HepG2 (cell line): ENCODE results near the gene PRR30. TPM values are rescaled to one million over a fixed set of nuclear protein-coding genes. Genes with fewer than 3 reads are reported as not detected.

ENCODE experiments used
- CCAR2 ChIP-seq: fragments of 200-400 bp; formaldehyde crosslinking; optimal IDR thresholded peaks from 2 replicates; pipeline ENCODE3; 2018; ENCODE audit warnings: low read depth, mild to moderate bottlenecking, low read length, moderate library complexity
- DDIT3 ChIP-seq: sonication (generic); formaldehyde crosslinking; IDR thresholded peaks from 2 replicates; pipeline ENCODE4 v1.4.0; 2020; ENCODE audit warnings: mild to moderate bottlenecking, missing genetic modification reagents
- HHEX ChIP-seq: IDR thresholded peaks from 2 replicates; pipeline ENCODE4 v1.6.1; 2016; ENCODE audit warnings: control low read depth
- HNRNPLL ChIP-seq: fragments of 200-400 bp; formaldehyde crosslinking; IDR thresholded peaks from 2 replicates; pipeline ENCODE4 v1.6.1; 2017; ENCODE audit warnings: mild to moderate bottlenecking, low read depth, low read length; ENCODE audit not compliant: poor library complexity, severe bottlenecking
- KDM5A ChIP-seq: fragments of 200-600 bp; sonication (generic); IDR thresholded peaks from 2 replicates; pipeline ENCODE4 v1.7.0; 2018; ENCODE audit warnings: antibody characterized with exemption, mild to moderate bottlenecking, low read length, borderline replicate concordance
- MAFK ChIP-seq, 2 experiments: IDR thresholded peaks in 1 of 2; conservative IDR thresholded peaks in 1 of 2; 2 replicates each; pipeline ENCODE4 v1.6.1; 2011; ENCODE audit warnings: improper control_type of control experiment in 2 of 2, low read length in 2 of 2
- NFRKB ChIP-seq: fragments of 450-650 bp; IDR thresholded peaks from 2 replicates; pipeline ENCODE4 v1.6.1; 2017
- NKX3-1 ChIP-seq: sonication (generic); formaldehyde crosslinking; IDR thresholded peaks from 2 replicates; pipeline ENCODE4 v1.5.0; 2020; ENCODE audit warnings: missing genetic modification reagents
- ONECUT2 ChIP-seq: sonication (generic); formaldehyde crosslinking; IDR thresholded peaks from 2 replicates; pipeline ENCODE4 v1.4.0; 2020; ENCODE audit warnings: missing genetic modification reagents
- POGZ ChIP-seq: sonication (generic); formaldehyde crosslinking; IDR thresholded peaks from 2 replicates; pipeline ENCODE4 v1.4.0; 2020; ENCODE audit warnings: mild to moderate bottlenecking, missing genetic modification reagents
- SIX1 ChIP-seq: sonication (generic); formaldehyde crosslinking; IDR thresholded peaks from 2 replicates; pipeline ENCODE4 v1.4.0; 2020; ENCODE audit warnings: missing genetic modification reagents, borderline replicate concordance
- SKIL ChIP-seq: sonication (generic); formaldehyde crosslinking; IDR thresholded peaks from 2 replicates; pipeline ENCODE4 v1.8.0; 2022; ENCODE audit warnings: missing genetic modification reagents, mild to moderate bottlenecking, moderate library complexity, borderline replicate concordance
- SMARCC2 ChIP-seq: fragments of 450-650 bp; IDR thresholded peaks from 2 replicates; pipeline ENCODE4 v1.6.1; 2017; ENCODE audit warnings: antibody characterized with exemption, mild to moderate bottlenecking
- TAF15 ChIP-seq: fragments of 200-400 bp; formaldehyde crosslinking; IDR thresholded peaks from one replicate; pipeline ENCODE4 v1.6.1; 2018; ENCODE audit warnings: mild to moderate bottlenecking, low read depth, low read length; ENCODE audit not compliant: poor library complexity, severe bottlenecking
- U2AF2 ChIP-seq: fragments of 200-400 bp; formaldehyde crosslinking; IDR thresholded peaks from 2 replicates; pipeline ENCODE4 v1.6.1; 2017; ENCODE audit warnings: low read depth, mild to moderate bottlenecking, low read length
- ZBTB4 ChIP-seq: sonication (generic); formaldehyde crosslinking; IDR thresholded peaks from 2 replicates; pipeline ENCODE4 v1.4.0; 2020; ENCODE audit warnings: missing genetic modification reagents, mild to moderate bottlenecking, borderline replicate concordance
- ZEB1 ChIP-seq: IDR thresholded peaks from 2 replicates; pipeline ENCODE4 v1.6.1; 2012; ENCODE audit warnings: mild to moderate bottlenecking, low read depth, inconsistent platforms; ENCODE audit not compliant: insufficient replicate concordance
- ZNF121 ChIP-seq: sonication (generic); formaldehyde crosslinking; IDR thresholded peaks from 2 replicates; pipeline ENCODE4 v1.5.0; 2020; ENCODE audit warnings: mild to moderate bottlenecking, missing genetic modification reagents
- ZNF224 ChIP-seq: sonication (generic); formaldehyde crosslinking; IDR thresholded peaks from 2 replicates; pipeline ENCODE4 v1.5.0; 2020; ENCODE audit warnings: mild to moderate bottlenecking, missing genetic modification reagents
- ZNF232 ChIP-seq: sonication (generic); formaldehyde crosslinking; IDR thresholded peaks from 2 replicates; pipeline ENCODE4 v1.4.0; 2020; ENCODE audit warnings: missing genetic modification reagents, borderline replicate concordance
- ZNF343 ChIP-seq: sonication (generic); formaldehyde crosslinking; IDR thresholded peaks from 2 replicates; pipeline ENCODE4 v1.4.0; 2020; ENCODE audit warnings: mild to moderate bottlenecking, missing genetic modification reagents
- ZNF629 ChIP-seq: sonication (generic); formaldehyde crosslinking; conservative IDR thresholded peaks from 2 replicates; pipeline ENCODE4 v1.5.0; 2020; ENCODE audit warnings: missing genetic modification reagents
- ZNF878 ChIP-seq: sonication (generic); formaldehyde crosslinking; IDR thresholded peaks from 2 replicates; pipeline ENCODE4 v1.8.1; 2023; ENCODE audit warnings: mild to moderate bottlenecking, missing genetic modification reagents, moderate library complexity
- polyA plus RNA-seq, 8 experiments: library from polyadenylated mRNA; depleted of rRNA in 3 of 8; stranded (reverse) in 7 of 8; unstranded in 1 of 8; fragments of >200 nt; fragmentation: Illumina TruSeq in 4 of 8; extraction: Trizol in 4 of 8; gene quantifications; 2 replicates each; pipeline versions ENCODE4 v1.2.1 to v1.2.3, GENCODE V29; 2011 to 2016; ENCODE audit warnings: low read depth in 4 of 8, missing spikeins in 1 of 8, mixed read lengths in 1 of 8; ENCODE audit not compliant: insufficient read depth in 1 of 8
- total RNA-seq, 5 experiments: library from RNA; depleted of rRNA; stranded (reverse); fragments of >200 nt; fragmentation: Illumina TruSeq; extraction: Trizol; gene quantifications; 2 replicates each; pipeline ENCODE4 v1.2.3, GENCODE V29; 2016; ENCODE audit warnings: low read depth in 1 of 5
- TF ChIP-seq, protein P1 (sequence below): sonication (generic); formaldehyde crosslinking; IDR thresholded peaks from 2 replicates; pipeline ENCODE4 v1.5.0; 2020; ENCODE audit warnings: missing genetic modification reagents, mild to moderate bottlenecking, borderline replicate concordance

PRR30 gene
- total and polyA plus RNA-seq, 2 of the 13 experiments (the other 11 are each of a cell fraction or from before 2014, with no cell fraction given), result not detected

GRCh38 chr2:27123302-27124150 is 15.7 kb downstream of the PRR30 start, which contains the start of gene ABHD1 (continued):
- TF ChIP-seq CCAR2, result no peak
- no peak for TF ChIP-seq ZNF121 (CRISPR knock-in tag)
- TF ChIP-seq SKIL (CRISPR knock-in tag), result no peak
- no peak for TF ChIP-seq MAFK (conservative IDR thresholded peaks at IDR 0.05 in 1 of 2, IDR thresholded peaks at IDR 0.05 in 1 of 2; ENCODE audit: low read length in 2 of 2)
- TF ChIP-seq ZNF343 (CRISPR knock-in tag), result peak; percentile 35; the same call in 1 of the 2 replicates
- no peak for TF ChIP-seq SIX1 (CRISPR knock-in tag)
- TF ChIP-seq POGZ (CRISPR knock-in tag), result peak; percentile 62; the same call in 1 of the 2 replicates
- TF ChIP-seq HNRNPLL, result peak; percentile 88
- TF ChIP-seq KDM5A, result no peak
- TF ChIP-seq ZNF878 (CRISPR knock-in tag), result no peak; the same call in 1 of the 2 replicates
- TF ChIP-seq ZNF232, result no peak
- TF ChIP-seq ZNF224 (CRISPR knock-in tag), result no peak
- TF ChIP-seq DDIT3 (CRISPR knock-in tag), result no peak
- TF ChIP-seq ZEB1, result peak; percentile 48
- TF ChIP-seq, protein P1, sequence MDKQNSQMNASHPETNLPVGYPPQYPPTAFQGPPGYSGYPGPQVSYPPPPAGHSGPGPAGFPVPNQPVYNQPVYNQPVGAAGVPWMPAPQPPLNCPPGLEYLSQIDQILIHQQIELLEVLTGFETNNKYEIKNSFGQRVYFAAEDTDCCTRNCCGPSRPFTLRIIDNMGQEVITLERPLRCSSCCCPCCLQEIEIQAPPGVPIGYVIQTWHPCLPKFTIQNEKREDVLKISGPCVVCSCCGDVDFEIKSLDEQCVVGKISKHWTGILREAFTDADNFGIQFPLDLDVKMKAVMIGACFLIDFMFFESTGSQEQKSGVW, result no peak
- no peak for TF ChIP-seq ZNF629 (CRISPR knock-in tag)
- no peak for TF ChIP-seq ONECUT2 (CRISPR knock-in tag)
- TF ChIP-seq U2AF2, result no peak
- no peak for TF ChIP-seq SMARCC2
- TF ChIP-seq NKX3-1 (CRISPR knock-in tag), result no peak
- no peak for TF ChIP-seq NFRKB
- peak; percentile 69 for TF ChIP-seq TAF15
- TF ChIP-seq HHEX (CRISPR knock-in tag), result no peak
- no peak for TF ChIP-seq ZBTB4 (CRISPR knock-in tag)
